WTC11 (cell line): ENCODE data around the gene DMRTB1. TPM values are rescaled to one million over a fixed set of nuclear protein-coding genes. Genes with fewer than 3 reads are reported as not detected.

Source experiments
- ATAC-seq: fragments of 200-7000 bp; cut with Tn5 transposase; 2 replicates; pipeline ENCODE4 v1.10.0; 2021; ENCODE audit warnings: mild to moderate bottlenecking, moderate library complexity
- CTCF ChIA-PET: fragments of 300-600 bp; sonication (Branson Sonifier 250); formaldehyde crosslinking; loops from one replicate; lab custom pipeline; 2021; ENCODE audit warnings: antibody characterized with exemption; lab: Charles Lee
- POLR2A ChIA-PET: fragments of 350-600 bp; sonication (Branson Sonifier 250); formaldehyde crosslinking; loops from one replicate; lab custom pipeline; 2021; ENCODE audit warnings: antibody characterized with exemption; lab: Charles Lee
- DNase-seq: peaks from one replicate; pipeline ENCODE4 v3.0.0; 2021; ENCODE audit warnings: low spot score
- H3K27ac Mint-ChIP-seq: 2 replicates; pipeline ENCODE4 v1.8.0; 2021; ENCODE audit warnings: mixed read lengths
- H3K27me3 Mint-ChIP-seq: 2 replicates; pipeline ENCODE4 v1.8.0; 2021; ENCODE audit warnings: low read depth, mild to moderate bottlenecking, moderate library complexity, mixed read lengths
- H3K36me3 Mint-ChIP-seq: 2 replicates; pipeline ENCODE4 v1.8.0; 2021; ENCODE audit warnings: mixed read lengths
- H3K4me1 Mint-ChIP-seq: 2 replicates; pipeline ENCODE4 v1.8.0; 2022; ENCODE audit warnings: mixed read lengths
- H3K4me3 Mint-ChIP-seq: 2 replicates; pipeline ENCODE4 v1.8.0; 2021; ENCODE audit warnings: mild to moderate bottlenecking, moderate library complexity, mixed read lengths
- H3K9me3 Mint-ChIP-seq: 2 replicates; pipeline ENCODE4 v1.8.0; 2021; ENCODE audit warnings: mixed read lengths
- AFF4 ChIP-seq: sonication (generic); formaldehyde crosslinking; IDR thresholded peaks from 2 replicates; pipeline ENCODE4 v1.8.1; 2023; ENCODE audit warnings: mild to moderate bottlenecking, missing genetic modification reagents, borderline replicate concordance
- ATF1 ChIP-seq: sonication (generic); formaldehyde crosslinking; IDR thresholded peaks from 2 replicates; pipeline ENCODE4 v1.8.1; 2023; ENCODE audit warnings: mild to moderate bottlenecking, moderate library complexity, missing genetic modification reagents
- ATF3 ChIP-seq: sonication (generic); formaldehyde crosslinking; conservative IDR thresholded peaks from 2 replicates; pipeline ENCODE4 v1.8.1; 2022; ENCODE audit warnings: mild to moderate bottlenecking, missing genetic modification reagents
- E2F1 ChIP-seq: sonication (generic); formaldehyde crosslinking; IDR thresholded peaks from 2 replicates; pipeline ENCODE4 v1.8.0; 2022; ENCODE audit warnings: mild to moderate bottlenecking, missing genetic modification reagents
- E2F4 ChIP-seq: sonication (generic); formaldehyde crosslinking; IDR thresholded peaks from 2 replicates; pipeline ENCODE4 v1.8.1; 2022; ENCODE audit warnings: low read depth, mild to moderate bottlenecking, moderate library complexity, missing genetic modification reagents, borderline replicate concordance
- PRRX2 ChIP-seq: fragments of 250-450 bp; sonication (Bioruptor Pico); IDR thresholded peaks from 2 replicates; pipeline ENCODE4 v1.8.0; 2021; ENCODE audit warnings: mild to moderate bottlenecking
- STAT6 ChIP-seq: sonication (generic); formaldehyde crosslinking; conservative IDR thresholded peaks from 2 replicates; pipeline ENCODE4 v1.8.1; 2023; ENCODE audit warnings: mild to moderate bottlenecking, low read depth, missing genetic modification reagents, moderate library complexity
- TCF7 ChIP-seq: sonication (generic); formaldehyde crosslinking; IDR thresholded peaks from 2 replicates; pipeline ENCODE4 v1.8.0; 2022; ENCODE audit warnings: mild to moderate bottlenecking, low read depth, missing genetic modification reagents, moderate library complexity
- USF2 ChIP-seq: sonication (generic); formaldehyde crosslinking; IDR thresholded peaks from 2 replicates; pipeline ENCODE4 v1.8.1; 2023; ENCODE audit warnings: mild to moderate bottlenecking, missing genetic modification reagents, moderate library complexity
- ZMAT4 ChIP-seq: fragments of 250-450 bp; sonication (Bioruptor Pico); IDR thresholded peaks from 2 replicates; pipeline ENCODE4 v1.9.0; 2021; ENCODE audit warnings: mild to moderate bottlenecking
- ZNF232 ChIP-seq: sonication (generic); formaldehyde crosslinking; IDR thresholded peaks from 2 replicates; pipeline ENCODE4 v1.8.0; 2022; ENCODE audit warnings: mild to moderate bottlenecking, missing genetic modification reagents
- ZNF281 ChIP-seq: sonication (generic); formaldehyde crosslinking; IDR thresholded peaks from 2 replicates; pipeline ENCODE4 v1.8.0; 2023; ENCODE audit warnings: mild to moderate bottlenecking, missing genetic modification reagents
- ZNF317 ChIP-seq: sonication (generic); formaldehyde crosslinking; IDR thresholded peaks from 2 replicates; pipeline ENCODE4 v1.8.1; 2023; ENCODE audit warnings: low read depth, mild to moderate bottlenecking, moderate library complexity, missing genetic modification reagents, borderline replicate concordance
- ZNF512 ChIP-seq: sonication (generic); formaldehyde crosslinking; IDR thresholded peaks from 2 replicates; pipeline ENCODE4 v1.8.1; 2022; ENCODE audit warnings: missing genetic modification reagents, borderline replicate concordance
- total RNA-seq: library from RNA; stranded (reverse); gene quantifications from 3 replicates; pipeline ENCODE4 v1.2.3, GENCODE V29; 2021

DMRTB1 gene
- total RNA-seq, 1 experiment from 2014 or later, result 0.17 TPM

GRCh38 chr1:53511933-53512806, 53.0 kb downstream of the DMRTB1 start (continued):
- TF ChIP-seq E2F4 (CRISPR knock-in tag) (no peak), ZNF281 (CRISPR knock-in tag) (no peak), ZNF317 (CRISPR knock-in tag) (no peak)

- ATAC-seq, result no peak
- Mint-ChIP-seq H3K27ac (no peak overlapping the region; the same call in 1 of the 2 replicates), H3K9me3 (no peaks in the 10 kb centered on the region), H3K4me1 (peaks cover 12% of the 10 kb centered on the region; the same call in 1 of the 2 replicates), H3K36me3 (no peaks in the 10 kb centered on the region), H3K27me3 (no peaks in the 10 kb centered on the region), H3K4me3 (no peak overlapping the region)
- ChIA-PET POLR2A (no interaction called here), CTCF (interaction anchor here (0.6 to 3.2 kb wide), 4 partner anchors 13 to 322 kb away, joined by 3 to 16 read pairs (median 3); no protein-coding TSS in a partner anchor)
- DNase-seq, result no peak
- no peak for TF ChIP-seq ATF3 (CRISPR knock-in tag)
- TF ChIP-seq ZNF512 (CRISPR knock-in tag), result no peak
- TF ChIP-seq ZMAT4, result no peak
- no peak for TF ChIP-seq AFF4 (CRISPR knock-in tag)
- no peak for TF ChIP-seq PRRX2 (CRISPR knock-in tag)
- TF ChIP-seq USF2 (CRISPR knock-in tag), result no peak
- TF ChIP-seq ATF1 (CRISPR knock-in tag), result no peak
- no peak for TF ChIP-seq STAT6 (CRISPR knock-in tag)
- TF ChIP-seq E2F1 (CRISPR knock-in tag), result no peak
- TF ChIP-seq ZNF232, result no peak
- TF ChIP-seq TCF7 (CRISPR knock-in tag), result no peak
Observed at GRCh38 chr1:53512807-53513755, 53.9 kb downstream of the DMRTB1 start.
